NCI-H2171 (cell line): ENCODE measurements around the gene DUOX2.
"Not testable (repeated sequence)": the region's sequence is repeated elsewhere in the genome, so short reads cannot be mapped to it uniquely, and the experiment has no call there.

ENCODE experiments used
- DNase-seq: peaks from one replicate; lab custom pipeline; 2025; lab: John Stamatoyannopoulos, UW

The DUOX2 gene

DNA sequence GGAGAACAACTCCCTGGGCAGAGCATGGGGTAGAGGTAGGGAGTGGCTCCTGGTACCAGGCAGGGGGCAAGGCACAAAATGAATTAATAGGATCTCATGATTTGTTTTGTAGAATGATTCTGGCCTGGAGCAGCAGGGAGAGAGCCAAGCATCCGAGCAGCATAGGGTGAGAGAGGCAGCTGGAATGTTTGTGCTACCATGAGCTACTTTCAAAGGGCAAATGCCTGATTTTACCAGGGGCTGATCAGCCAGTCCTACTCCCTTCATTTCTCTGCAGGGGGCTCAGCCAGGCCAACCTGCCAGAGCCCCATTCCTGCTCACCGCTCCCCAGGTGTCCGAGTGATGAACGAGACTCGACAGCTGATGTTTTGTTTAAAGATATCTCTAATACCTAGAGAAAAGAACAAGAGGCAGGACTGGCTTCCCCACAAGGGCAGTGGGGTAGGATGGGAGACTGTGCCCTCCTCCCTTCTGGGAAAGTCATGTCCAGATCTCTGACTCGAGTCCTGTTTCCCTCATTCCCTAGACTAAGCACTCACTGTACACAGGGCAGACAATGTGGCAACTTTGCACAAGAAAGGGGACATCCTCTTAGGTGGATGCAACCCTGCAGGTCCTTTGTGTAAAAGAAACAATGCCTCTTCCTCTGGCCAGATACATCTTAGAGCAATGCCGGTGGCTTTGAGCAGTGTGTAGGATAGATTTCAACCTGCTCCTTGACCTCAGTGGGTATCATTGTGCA, 12.9 kb downstream of the DUOX2 start:
- no peak for DNase-seq

DNA sequence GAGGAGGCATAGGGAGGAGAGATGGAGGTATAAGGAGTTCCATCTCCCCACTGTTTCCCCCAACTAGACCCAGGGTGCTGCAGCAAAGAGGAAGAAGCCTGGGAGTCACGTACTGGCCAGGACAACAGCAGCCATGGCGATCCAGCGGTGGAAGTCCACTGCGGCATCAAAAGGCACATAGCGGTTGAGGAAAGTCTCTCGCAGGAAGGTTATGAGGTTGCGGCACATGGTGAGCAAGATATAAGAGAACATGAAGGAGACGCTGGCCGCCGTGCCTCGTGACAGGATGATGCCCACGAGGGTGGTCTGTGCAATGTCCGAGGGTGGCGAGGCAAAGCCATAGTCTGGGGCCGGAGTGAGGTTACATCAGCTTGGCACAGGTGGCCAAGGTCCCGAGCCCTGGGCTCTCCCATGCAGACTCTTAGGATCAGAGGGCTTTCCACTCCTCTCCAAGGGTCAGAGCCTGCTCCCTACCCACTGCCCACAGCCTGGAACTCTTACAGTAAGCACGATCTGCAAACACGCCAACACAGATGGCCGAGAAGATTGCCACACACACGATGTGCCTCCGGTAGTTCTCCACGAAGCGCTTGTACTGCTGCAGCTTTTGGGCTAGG, 14.3 kb downstream of the DUOX2 start:
- DNase-seq = no peak

DNA sequence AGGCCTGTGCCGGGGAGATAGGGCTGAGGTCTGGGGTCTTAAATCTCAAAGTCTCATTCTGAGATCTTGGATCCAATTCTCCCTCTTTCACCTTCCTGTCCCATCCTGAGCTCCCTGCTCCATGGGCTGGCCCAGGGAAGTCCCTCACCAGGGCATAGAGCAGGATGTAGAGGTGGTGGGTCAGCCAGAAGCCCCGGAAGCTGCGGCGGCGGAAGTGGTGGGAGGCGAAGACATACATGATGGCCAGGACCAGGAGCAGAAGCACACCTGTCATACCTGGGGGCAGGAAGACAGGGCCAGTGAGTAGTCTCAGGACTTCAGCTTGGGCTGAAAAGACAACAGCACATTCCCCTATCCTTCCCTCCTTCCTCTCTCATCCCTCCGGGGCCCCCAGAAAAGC, 16.5 kb downstream of the DUOX2 start:
- DNase-seq = no peak

DNA sequence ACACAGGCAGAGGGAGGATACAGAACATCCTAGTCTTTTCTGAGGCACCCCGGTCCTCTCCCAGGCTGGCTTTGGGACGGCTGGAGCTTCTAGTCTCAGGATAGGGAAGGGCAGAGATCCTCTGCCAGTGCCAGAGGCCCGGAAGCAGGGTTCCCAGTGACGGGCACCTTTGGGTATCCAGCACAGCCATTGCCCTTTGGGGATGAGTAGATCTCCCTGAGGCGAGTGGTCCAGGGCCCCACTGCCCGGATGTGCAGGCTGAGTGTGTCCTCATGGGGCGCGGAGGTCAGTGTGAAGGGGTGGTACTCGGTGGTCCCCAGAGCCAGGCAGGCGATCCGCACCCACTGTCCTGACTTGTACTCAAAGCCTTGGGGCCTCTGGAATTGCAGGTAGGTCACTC, 18.3 kb downstream of the DUOX2 start:
- no peak for DNase-seq

DNA sequence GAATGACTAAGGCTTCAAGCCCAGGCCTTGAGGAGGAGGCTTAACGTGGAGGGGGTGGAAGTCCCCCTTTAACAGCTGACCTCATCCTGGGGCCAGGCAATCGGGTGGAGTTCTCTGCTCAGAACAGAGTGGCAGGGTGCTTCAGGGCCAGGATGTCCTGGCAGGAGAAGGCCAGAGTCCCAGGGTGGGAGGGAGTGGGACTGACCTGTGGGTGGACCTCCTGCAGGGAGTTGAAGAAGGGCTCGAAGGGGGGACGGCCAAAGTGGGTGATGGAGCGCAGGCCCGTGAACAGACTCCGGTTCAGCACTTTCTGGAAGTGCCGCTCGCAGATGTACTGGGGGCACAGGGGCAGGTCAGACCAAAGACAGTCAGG, 19.6 kb downstream of the DUOX2 start:
- no peak for DNase-seq

DNA sequence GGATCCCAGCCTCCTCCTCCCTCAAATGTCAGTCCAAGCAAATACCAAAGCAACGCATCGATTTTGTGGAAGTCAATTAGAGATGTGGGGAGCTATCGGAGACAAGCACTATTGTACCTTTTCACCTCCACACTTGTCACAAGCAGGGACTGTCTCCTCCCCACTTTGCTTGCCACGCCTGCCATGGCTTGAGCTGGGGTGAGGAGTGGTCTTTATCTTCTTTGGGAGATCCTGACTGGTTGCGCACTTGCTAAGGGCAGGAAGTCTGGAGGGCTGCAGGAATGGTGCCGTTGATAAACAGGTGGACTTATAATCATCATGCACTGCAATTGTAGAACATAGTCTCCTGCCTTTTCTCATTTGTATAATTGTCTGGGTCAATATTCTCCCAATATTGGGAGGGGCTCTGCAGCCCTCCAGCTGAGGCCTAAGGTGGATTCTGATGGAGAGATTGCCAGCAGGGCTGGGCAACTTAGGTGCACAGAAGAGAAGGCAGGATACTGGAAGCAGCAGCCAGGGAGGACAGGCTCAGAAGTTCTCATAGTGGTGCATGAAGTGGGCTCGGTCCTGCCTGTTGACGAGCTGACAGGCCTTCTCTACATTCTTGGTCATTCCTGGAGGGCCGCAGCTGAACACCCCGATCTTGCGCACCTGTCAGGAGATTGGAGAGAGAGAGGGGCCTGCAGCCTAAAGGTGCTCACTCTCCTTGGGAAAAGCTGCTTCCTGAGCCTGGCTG, 20.2 kb downstream of the DUOX2 start:
- no peak for DNase-seq

DNA sequence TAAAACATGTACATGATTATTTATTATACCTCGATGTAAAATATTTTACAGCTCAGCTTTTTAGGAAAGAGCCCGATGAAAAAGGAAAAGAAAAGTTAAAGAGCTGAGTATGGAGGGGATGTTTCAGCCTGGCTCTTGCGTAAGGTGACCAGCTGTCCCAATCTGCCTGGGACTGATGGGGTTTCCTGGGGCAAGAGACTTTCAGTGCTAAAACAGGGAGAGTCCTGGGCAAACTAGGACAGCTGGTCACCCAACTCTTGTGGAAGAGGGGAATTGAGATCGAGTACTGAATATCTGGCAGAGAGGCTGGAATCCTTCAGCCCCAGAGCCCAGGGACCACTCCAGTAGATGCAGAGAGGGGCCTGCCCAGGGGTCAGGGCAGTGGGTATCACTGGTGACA, 21.0 kb downstream of the DUOX2 start:
- DNase-seq = no peak

DNA sequence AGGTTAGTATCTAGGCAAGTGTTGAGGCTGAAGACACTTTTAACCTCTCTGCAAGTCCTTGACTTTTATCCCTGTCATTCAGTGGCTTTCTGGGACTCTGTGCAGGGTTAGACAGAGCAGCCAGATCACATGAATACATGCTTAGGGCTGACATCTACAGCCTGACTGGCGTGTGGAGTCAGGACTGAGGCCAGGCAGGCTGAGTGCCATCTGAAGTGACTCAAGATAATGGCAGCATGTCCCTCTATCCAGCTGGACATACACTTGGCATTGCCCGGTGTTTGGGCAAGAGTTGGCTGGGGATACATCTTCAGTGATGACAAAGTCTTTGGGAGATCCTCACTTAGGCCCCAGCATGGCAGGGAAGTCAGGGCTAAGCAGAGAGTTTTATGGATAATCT, 22.4 kb downstream of the DUOX2 start:
- no peak for DNase-seq

DNA sequence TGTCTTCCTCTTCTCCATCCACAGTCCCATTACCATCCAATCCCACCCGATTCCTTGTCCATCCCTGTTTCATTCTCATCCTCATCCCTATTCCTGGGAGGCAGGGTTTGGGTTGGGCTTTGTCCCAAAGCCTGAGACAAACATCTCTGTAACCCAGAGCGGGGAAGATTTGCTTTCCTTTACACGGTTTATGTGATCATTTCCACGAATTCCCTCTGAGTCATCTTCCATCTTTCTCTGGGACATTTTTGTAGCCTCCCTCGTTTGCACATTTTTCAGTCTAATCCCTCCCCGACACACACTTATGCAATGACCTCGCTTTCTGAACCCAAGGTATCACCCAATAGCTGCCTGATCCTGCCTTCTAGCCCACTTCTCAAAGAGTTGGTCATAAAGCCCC, 22.8 kb downstream of the DUOX2 start:
- DNase-seq = no peak

DNA sequence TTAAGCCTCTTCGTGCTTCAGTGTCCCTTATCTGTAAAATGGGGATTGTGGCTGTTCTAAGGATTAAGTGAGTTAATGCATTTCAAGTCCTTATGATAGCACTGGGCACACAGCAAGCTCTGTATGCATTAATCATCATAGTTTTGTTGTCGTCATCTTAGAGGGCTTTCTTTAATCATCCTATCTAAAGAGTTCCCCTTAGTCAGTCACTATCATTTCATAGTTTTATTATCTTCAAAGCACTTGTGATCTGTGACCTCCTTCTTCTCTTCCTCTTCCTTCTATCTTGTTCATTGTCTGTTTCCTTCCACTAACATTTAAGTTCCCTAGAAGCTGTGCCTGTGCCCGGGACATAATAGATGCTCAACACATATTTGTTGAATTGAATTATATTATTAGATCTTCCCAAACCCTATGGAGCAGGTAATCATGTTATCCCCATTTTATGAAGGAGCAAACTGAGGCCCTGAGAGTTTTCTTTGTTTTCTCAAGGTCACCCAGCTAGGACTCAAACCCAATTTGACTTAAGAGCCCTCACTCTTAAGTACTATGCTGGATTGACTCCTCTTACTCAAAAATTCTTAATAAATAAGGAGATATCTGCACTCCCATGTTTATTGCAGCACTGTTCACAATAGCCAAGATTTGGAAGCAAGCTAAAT, 24.1 kb downstream of the DUOX2 start:
- DNase-seq = no peak

DNA sequence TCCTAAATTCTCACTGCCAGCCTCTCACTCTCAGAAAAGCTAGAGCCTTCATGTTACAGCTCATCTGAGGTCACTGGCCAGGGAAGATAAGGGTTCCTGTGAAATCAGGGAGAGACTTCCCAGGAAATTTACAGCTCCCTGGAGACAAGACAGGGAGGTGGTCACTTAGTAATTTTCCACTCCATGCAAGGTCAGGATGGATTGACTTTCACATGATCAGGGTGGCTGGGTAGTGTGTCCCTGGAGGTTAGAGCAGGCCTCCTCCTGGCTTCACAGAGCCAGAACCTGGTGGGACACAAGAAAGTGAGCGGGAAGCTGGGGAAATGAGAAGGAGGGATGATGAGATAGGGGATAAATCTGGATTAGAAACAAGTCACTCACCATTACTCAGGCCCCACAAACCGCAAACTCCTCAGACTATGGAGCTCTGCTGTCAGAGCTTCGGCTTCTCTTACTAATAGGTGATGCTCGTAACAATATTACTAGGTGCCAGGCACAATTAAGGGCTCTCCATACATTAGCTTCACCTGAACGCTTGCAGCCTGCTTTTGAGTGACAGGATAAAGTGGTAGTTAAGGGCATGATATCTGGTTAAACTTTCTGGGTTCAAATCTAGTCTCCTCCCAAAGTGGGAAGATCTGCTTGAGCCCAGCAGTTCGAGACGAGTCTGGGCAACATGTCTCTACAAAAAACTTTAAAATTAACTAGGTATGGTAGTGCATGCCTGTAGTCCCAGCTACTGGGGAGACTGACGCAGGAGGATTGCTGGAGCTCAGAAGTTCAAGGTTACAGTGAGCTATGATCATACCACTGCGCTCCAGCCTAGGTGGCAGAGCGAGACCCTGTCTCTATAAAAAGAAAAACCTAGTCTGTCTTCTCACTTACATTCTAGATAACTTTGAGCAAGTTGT, 24.9 kb downstream of the DUOX2 start:
- DNase-seq = no peak

DNA sequence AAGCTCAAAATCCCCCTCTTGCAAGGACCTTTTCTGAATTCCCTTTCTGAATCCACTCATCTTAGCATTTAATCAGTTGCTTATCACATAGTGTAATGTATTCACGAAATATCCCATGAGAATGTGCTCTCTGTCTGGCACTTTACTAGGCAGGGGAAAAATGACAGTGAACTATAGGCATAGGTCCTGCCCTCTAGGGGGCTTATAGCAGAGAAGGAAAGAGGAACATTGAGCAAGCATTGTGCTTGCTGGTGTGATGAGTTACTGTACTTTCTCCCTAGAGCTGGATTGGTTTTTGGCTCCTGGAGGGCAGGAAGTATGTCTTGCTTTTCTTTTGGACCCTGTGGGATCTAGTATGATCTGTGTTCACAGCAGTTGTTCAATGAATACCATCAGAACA, 26.5 kb downstream of the DUOX2 start:
- DNase-seq = no peak

DNA sequence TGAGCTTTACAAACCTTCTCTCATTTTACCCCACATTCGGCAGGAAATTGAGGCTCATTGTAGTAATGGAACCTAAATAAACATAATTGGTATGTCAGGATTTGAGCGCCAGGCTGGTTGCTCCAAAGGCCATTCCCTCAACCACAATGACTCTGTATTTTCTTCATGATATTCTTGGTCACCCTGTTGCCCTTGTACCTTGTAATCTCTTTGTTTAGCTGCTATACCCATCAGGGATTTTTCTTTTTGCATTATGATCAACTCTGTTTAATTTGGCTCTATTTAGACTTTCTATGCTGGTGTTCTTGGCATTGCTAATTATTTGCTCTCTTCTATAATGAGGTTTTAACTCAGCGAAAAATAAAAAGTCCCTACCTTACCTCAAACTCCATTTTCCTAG, 29.8 kb downstream of the DUOX2 start:
- no peak for DNase-seq

DNA sequence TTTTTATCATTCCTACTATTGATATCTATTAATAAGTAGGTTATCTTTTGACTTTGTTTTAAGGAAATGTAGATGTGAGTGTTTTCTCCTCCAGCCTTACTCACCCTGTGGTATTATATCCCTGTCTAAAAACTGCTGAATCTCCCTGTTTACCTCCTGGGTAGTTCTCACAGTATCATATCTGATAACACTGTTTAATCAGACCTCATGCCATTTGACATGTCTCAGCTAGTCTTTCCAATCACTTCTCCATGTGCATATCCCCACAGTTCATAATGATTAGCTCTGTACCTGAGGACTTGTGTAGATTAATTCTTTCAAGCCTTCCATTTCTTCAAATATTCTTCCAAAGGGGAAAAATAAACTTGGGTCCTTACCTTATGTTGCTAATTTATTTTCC, 30.7 kb downstream of the DUOX2 start:
- no peak for DNase-seq

DNA sequence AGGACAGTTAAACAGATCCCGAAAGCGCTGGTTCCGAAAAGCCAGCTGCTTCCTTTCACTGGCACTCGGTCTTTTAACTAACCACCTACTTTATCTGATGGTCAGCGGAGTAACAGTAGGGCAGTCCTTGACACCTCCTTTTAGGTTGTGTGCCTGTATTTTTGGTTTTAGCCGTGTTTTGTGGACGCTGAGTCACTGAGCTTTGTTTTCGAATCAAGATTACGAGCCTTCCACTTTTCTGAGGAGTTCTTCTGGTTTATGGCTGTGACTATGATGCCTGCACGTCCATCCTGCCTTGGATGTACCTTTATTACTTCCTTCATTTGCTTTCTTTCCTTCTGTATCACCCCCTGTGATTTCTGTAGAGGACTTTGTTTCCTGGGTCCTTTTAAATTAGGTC, 31.6 kb downstream of the DUOX2 start:
- DNase-seq = not testable (repeated sequence)

DNA sequence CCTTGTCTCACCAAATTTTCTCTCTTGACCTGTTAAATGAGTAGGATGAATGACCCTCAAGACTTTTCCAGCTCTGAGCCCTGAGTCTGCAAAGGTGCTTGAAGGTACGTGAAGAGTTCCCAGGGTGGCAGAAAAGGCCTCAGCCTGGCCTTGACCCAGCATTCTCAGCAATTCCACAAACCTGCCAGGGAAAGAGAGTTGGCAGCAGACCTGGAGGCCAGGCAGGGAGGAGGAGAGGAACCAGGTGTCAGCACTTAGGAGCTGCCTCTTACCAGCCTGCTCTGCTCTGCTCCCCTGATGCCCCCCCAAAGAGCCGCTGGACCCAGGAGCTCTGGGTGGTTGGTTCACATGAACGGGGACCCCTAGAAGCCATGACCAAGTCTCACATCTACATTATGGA, 33.4 kb downstream of the DUOX2 start:
- not testable (repeated sequence) for DNase-seq

DNA sequence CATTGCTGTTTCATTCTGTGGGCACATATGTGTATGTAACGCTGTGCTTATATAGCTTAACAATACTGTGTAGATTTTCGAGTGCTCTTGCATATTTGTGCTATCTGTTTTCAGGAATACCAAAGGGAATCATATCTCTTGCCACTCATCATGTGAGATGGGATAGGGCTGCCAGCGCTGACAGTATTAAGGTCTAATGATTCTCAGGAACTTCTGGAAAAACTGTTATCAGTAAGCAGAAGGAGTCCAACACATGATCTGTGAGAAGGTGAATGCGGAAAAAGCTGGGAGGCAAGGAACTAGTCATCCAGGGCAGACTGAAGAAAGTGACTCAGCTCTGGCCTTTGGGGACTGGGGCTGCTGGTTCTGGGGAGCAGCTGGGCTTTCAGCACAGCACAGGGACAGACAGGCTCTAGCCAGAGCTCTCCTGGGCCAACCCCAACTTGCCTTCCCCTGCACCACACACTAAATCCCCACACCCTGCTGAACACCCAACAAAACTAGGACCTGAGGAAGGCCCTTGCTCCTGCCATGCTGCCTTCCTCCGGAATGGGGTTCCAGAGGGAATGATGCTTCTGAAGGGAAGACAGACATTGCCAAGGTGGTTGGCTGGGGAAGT, 34.2 kb downstream of the DUOX2 start:
- DNase-seq = not testable (repeated sequence)

DNA sequence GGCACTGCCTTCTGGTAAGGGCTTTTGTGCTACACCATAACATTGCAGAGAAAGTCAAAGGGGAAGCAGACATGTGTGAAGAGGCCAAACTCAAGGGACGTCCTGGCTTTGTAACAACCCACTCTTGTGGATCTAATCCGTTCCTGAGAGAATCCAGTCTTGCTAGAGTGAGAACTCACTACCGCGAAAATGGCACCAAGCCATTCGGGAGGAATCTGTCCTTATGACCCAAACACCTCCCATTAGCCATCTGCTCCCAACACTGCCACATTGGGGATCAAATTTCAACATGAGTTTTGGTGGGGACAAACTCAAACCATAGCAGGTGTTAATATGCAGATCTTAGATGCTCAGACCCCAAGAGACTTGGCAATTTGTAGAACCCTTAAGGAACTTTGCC, 34.8 kb downstream of the DUOX2 start:
- peak; percentile 84 for DNase-seq

DNA sequence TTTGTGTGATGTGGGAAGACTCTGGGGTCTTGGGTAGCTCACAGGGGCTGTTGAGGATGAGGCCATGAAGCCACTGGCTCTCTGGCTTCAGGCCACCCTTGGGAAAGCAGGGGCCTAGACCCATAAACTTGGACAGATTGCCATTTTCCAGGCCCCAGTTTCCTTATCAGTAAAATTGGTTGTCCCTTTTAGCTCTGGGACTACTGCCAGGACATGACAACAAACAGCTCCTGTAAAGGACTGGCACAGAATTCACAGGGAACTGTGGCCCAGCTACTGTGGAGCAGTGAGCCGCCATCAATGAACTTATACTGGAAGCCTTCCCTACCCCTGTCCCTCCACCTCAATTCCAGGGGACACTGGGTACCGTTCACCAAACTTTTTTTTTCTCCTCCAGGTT, 36.6 kb downstream of the DUOX2 start:
- not testable (repeated sequence) for DNase-seq

DNA sequence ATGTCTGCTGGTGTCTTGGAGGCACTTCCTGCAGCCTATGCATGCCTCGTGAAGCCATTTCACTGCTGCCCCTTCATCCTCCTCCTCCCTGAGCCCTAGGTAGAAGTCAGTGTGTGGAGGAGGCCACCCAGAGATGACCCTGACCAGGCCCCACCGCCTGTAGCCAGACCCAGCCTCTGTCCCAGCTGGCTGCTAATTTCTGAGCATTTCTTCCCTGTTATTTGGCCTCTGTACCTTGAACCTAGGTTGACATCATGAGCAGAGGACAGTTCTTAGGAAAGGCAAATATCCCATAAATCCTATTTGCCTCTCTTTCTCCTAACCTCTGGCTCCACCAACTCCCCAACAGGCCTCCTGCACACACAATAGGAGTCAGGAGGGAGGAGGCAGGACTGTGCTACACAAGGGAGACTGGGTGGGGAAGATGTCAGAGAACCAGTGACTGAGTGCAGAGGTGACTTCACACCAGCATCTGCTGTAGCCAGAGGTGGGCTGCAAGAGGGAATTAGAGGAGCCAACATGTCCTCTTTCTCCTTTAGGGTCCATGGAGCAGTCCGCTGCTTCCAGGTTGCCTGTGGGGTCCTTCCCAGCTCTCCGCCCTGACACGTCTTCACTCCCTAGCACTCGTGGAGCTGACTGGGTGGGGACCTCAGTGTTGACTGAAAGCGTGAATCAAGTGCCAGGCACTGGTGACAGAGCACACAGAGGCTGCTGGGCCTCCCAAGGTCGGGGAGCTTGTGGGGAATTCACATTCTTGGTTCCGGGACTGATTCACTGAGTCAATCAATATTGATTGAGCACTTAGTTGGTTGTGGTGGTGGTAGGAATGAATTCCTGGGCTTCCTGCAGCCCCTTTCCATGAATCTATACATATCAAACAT, 38.3 kb downstream of the DUOX2 start:
- DNase-seq = not testable (repeated sequence)
